ENCODE data around the gene NLRP6.

Gene NLRP6

DNA sequence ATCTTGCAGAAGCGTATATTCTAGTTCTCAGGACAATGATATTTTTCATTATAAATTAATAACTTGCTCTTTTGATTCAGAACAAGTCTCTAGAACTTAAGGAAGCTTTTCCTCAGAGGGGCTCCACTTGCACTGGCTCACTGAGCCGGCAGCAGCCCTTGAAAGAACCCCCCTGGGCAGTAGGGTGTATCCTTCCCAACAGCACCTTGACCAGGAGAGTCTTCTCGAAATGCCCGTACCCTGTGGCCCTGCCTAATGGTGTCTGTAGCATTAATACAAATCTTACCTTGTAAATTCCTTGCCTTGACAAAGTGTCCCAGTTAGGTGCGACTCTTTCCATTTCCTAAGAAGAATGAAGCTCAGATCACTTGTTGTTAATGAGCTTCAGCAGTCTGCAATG, 27.9 kb upstream of the NLRP6 start:
- no peak for DNase-seq

DNA sequence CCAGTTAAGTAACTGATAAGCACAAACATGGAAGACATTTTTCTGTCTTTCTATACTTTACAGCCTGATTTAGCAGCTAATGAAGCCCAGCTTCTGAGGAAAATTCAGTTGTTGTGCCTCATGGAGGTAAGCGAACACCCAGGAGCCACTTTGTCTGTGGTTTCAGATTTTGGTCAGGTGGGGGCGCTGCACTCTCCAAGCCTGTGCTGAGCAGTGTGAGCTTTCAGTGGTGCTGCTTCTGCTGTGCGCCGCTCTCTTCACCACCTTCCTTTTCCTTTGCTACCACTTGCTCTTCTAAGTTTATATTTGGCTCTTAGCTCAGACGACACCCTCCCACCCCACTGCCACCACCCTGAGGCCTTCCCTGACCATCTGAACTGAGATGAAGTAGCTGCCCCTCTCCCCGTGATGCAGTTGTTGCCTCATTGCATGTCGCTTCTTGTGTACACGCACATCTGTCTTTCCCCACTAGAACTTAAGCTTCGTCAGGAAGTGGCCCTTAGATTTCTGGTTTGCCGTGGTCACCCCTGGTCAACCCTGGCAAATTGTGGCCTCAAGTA, 27.4 kb upstream of the NLRP6 start:
- no peak overlapping the region for H3K4me3 Mint-ChIP-seq
- peaks cover 4 to 12% of the 10 kb centered on the region in 2 donors for H3K4me1 Mint-ChIP-seq (ENCODE audit: low read depth in 2 of 2)
- DNase-seq (peak; percentile 76 to 81 (median 78)), ATAC-seq (replicated peaks) (peak; percentile 100)
- H3K27ac Mint-ChIP-seq = peak overlapping the region in 1 of 2 donors; percentile 20
- H3K36me3 Mint-ChIP-seq (ENCODE audit: insufficient read depth) = peaks cover 69% of the 10 kb centered on the region
- no peaks in the 10 kb centered on the region for H3K9me3 Mint-ChIP-seq
- H3K27me3 Mint-ChIP-seq = no peaks in the 10 kb centered on the region

More for the DNA sequence above, 27.9 kb upstream of the NLRP6 start:
- Mint-ChIP-seq H3K4me1 (ENCODE audit: low read depth in 2 of 2) (peaks cover 6 to 12% of the 10 kb centered on the region in 2 donors), H3K4me3 (no peak overlapping the region), H3K36me3 (ENCODE audit: insufficient read depth) (peaks cover 75% of the 10 kb centered on the region), H3K9me3 (no peaks in the 10 kb centered on the region), H3K27ac (no peak overlapping the region), H3K27me3 (no peaks in the 10 kb centered on the region)
- no peak for ATAC-seq (replicated peaks)

DNA sequence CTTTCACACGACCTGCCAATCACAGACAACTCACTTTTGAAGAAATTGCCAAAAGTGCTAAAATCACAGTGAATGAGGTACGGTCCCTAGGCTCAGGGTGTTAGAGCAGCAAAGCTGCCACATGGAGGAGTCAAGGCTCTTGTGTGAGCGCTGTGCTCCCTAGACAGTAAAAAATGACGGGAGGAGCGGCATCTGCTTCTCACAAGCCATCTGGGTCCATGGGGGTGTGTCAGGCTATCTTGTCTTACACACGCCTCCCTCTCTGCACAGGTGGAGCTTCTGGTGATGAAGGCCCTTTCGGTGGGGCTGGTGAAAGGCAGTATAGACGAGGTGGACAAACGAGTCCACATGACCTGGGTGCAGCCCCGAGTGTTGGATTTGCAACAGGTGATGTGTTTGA, 26.7 kb upstream of the NLRP6 start:
- no peak for ATAC-seq (replicated peaks)
- Mint-ChIP-seq H3K27me3 (no peaks in the 10 kb centered on the region), H3K4me1 (ENCODE audit: low read depth in 2 of 2) (peaks cover 4 to 12% of the 10 kb centered on the region in 2 donors), H3K4me3 (no peak overlapping the region), H3K27ac (peak overlapping the region; percentile 11 to 62), H3K36me3 (ENCODE audit: insufficient read depth) (peaks cover 62% of the 10 kb centered on the region), H3K9me3 (no peaks in the 10 kb centered on the region)
- DNase-seq = no peak

DNA sequence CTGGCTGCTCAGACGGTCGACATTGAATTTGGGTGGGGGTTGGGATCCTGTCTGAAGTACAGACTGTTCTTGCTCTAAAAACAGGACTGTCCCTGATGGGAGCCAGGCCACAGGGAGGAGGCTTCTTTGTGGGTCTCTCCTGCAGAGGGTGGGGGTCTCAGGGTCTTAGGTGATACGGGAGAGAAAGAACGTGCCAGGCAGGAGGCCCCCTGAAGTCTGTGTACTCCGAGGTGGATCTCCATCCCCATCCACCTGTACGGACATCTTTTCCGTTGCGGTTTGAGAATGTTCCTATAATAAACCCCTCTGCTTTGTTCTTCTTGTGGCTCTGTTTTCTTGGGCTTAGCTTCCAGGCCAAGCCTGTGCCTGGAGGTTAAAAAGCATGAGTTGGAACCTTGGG, 25.5 kb upstream of the NLRP6 start:
- peaks cover 4 to 12% of the 10 kb centered on the region in 2 donors for H3K4me1 Mint-ChIP-seq (ENCODE audit: low read depth in 2 of 2)
- no peaks in the 10 kb centered on the region for H3K9me3 Mint-ChIP-seq
- no peak overlapping the region for H3K4me3 Mint-ChIP-seq
- peak overlapping the region in 1 of 2 donors; percentile 62 for H3K27ac Mint-ChIP-seq
- H3K36me3 Mint-ChIP-seq (ENCODE audit: insufficient read depth) = peaks cover 51% of the 10 kb centered on the region
- no peaks in the 10 kb centered on the region for H3K27me3 Mint-ChIP-seq
- ATAC-seq (replicated peaks) (no peak), DNase-seq (no peak)

DNA sequence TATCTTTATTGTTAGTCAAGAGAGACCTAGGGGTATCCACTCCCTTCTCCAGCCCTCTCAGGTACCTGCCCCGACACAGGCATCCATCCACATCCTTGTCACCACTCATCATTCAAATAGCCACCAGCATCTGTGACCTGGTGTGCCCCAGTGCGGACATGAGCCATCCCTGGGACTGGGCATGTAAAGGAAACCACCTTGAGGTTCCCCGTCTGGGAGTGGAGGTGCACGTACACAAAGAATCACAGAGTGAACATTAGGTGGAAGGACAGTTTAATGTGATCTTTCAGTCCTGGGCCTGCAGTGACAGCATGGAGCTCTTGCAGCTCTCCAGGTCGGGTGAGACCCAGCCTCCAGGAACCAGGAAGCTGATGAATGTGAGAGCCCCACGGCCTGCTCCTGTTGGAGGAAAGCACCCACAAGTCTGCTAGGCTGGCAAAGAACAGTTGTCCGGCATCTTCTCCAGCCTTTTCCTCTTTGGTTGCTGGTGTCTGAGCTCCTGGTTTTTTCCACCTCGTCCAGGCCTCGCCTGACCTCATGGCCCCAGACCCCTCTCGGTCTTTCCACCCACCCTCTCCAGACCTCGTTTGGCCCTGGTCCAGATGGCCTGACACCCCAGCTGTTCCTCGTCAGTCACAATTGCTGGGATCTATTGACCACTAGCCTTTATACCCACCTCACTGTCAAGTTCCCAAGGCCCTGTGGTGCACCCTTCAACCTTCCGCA, 24.9 kb upstream of the NLRP6 start:
- no peaks in the 10 kb centered on the region for H3K9me3 Mint-ChIP-seq
- H3K27me3 Mint-ChIP-seq = peaks cover 0 to 6% of the 10 kb centered on the region in 2 donors
- H3K4me1 Mint-ChIP-seq (ENCODE audit: low read depth in 2 of 2) = peaks cover 9 to 12% of the 10 kb centered on the region in 2 donors
- H3K27ac Mint-ChIP-seq = peak overlapping the region in 1 of 2 donors; percentile 54
- ATAC-seq (replicated peaks) (no peak), DNase-seq (no peak)
- H3K4me3 Mint-ChIP-seq = no peak overlapping the region
- H3K36me3 Mint-ChIP-seq (ENCODE audit: insufficient read depth) = peaks cover 44% of the 10 kb centered on the region

DNA sequence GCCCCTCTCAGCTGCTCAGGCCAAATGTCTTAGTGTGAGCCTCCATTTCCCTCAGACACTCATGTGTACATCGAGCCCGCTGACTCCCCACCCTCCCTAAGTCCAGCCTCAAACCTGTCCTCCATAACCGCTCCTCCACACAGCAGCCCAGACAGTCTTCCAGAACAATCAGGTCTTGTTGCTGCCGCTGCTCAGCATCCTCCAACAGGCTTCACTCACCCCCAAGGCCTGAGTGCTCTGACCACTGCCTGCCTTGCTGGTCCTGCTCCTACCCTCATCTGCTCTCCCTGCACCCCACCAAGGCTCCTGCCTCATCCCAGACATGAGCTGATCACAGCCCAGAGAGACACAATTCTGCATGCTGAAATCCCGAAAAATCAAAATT, 24.3 kb upstream of the NLRP6 start:
- peaks cover 9 to 12% of the 10 kb centered on the region in 2 donors for H3K4me1 Mint-ChIP-seq (ENCODE audit: low read depth in 2 of 2)
- no peak overlapping the region for H3K27ac Mint-ChIP-seq
- no peak for DNase-seq
- no peak for ATAC-seq (replicated peaks)
- H3K36me3 Mint-ChIP-seq (ENCODE audit: insufficient read depth) = peaks cover 39% of the 10 kb centered on the region
- H3K4me3 Mint-ChIP-seq = no peak overlapping the region
- peaks cover 0 to 11% of the 10 kb centered on the region in 2 donors for H3K27me3 Mint-ChIP-seq
- no peaks in the 10 kb centered on the region for H3K9me3 Mint-ChIP-seq

DNA sequence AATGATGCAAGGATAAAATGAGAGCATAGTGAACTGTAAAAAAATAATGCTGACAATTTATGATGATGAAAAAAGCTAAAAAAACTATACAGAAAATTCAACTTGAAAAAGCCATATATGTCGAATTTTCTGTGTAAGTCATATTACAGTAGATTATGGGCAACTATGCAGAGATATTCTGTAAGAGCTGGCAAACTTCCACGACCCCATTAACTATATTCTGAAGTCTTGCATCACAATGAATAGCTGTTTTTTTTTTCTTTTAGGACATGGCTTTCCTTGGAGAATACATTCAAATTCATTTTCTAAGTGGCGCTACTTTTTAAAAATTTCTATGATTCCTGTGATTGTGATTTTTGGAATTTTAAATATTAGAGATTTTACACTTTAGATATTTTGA, 23.0 kb upstream of the NLRP6 start:
- Mint-ChIP-seq H3K27ac (no peak overlapping the region), H3K9me3 (no peaks in the 10 kb centered on the region), H3K4me3 (no peak overlapping the region), H3K27me3 (peaks cover 10 to 24% of the 10 kb centered on the region in 2 donors), H3K36me3 (ENCODE audit: insufficient read depth) (peaks cover 30% of the 10 kb centered on the region), H3K4me1 (ENCODE audit: low read depth in 2 of 2) (peaks cover 8 to 9% of the 10 kb centered on the region in 2 donors)
- DNase-seq (no peak), ATAC-seq (replicated peaks) (no peak)

DNA sequence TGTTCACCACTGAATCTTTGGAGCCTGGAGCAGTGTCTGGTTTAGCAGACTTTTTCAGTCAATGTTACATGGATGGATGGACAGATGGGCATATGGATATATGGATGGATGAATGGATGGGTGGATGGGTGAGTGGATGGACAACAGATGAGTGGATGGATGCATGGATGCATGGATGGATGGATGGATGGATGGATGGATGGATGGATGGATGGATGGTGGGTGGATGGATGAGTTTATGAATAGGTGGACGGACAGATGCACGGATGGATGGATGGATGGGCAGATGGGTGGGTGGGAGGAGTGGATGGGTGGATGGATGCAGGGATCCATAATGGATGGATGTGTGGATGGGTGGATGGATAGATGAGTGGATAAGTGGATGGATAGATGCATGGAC, 22.4 kb upstream of the NLRP6 start:
- H3K4me3 Mint-ChIP-seq = no peak overlapping the region
- H3K36me3 Mint-ChIP-seq (ENCODE audit: insufficient read depth) = peaks cover 24% of the 10 kb centered on the region
- peaks cover 7 to 8% of the 10 kb centered on the region in 2 donors for H3K4me1 Mint-ChIP-seq (ENCODE audit: low read depth in 2 of 2)
- peaks cover 10 to 25% of the 10 kb centered on the region in 2 donors for H3K27me3 Mint-ChIP-seq
- ATAC-seq (replicated peaks) (no peak), DNase-seq (no peak)
- H3K27ac Mint-ChIP-seq = no peak overlapping the region
- no peaks in the 10 kb centered on the region for H3K9me3 Mint-ChIP-seq

DNA sequence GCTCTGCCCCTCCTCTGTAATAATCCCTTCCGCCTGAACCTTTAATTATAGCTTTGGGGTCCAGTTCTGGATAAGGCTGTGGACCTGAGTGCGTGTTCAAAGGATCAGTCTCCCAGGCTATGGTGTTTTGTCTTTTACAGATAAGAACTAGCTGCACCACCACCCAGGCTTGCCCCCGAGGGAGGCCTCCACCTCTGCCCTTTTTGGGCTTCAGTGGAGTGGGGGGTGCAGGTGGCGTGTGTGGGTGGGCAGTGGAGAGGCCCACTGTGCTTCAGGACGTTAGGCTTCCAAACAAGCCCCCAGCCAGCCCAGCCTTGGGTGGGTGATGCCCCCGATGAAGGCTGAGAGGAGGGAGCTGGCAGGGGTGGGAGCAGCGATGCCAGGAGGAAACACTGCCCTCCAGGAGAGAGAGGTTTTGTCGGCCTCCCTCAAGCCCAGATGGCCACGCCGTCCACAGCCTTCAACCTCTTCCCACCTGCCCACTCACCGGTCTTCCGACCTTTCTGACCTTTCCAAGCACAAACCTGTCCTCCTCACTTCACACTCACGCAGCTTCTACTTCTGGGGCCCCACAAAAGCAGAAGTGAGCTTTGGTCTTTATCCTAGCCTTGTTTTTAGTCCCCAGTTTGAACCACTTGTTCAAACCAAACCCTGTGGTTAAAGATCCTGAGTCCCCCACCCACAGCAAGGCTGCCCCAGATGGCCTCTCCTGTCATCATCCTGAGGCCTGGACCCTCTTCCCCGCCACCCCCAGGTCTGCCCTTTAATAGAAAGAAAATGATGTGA, 21.1 kb upstream of the NLRP6 start:
- ATAC-seq (replicated peaks) (no peak), DNase-seq (no peak)
- Mint-ChIP-seq H3K4me3 (no peak overlapping the region), H3K4me1 (ENCODE audit: low read depth in 2 of 2) (peaks cover 0 to 5% of the 10 kb centered on the region in 2 donors), H3K27me3 (peaks cover 10 to 25% of the 10 kb centered on the region in 2 donors), H3K27ac (no peak overlapping the region), H3K9me3 (no peaks in the 10 kb centered on the region), H3K36me3 (ENCODE audit: insufficient read depth) (peaks cover 12% of the 10 kb centered on the region)

DNA sequence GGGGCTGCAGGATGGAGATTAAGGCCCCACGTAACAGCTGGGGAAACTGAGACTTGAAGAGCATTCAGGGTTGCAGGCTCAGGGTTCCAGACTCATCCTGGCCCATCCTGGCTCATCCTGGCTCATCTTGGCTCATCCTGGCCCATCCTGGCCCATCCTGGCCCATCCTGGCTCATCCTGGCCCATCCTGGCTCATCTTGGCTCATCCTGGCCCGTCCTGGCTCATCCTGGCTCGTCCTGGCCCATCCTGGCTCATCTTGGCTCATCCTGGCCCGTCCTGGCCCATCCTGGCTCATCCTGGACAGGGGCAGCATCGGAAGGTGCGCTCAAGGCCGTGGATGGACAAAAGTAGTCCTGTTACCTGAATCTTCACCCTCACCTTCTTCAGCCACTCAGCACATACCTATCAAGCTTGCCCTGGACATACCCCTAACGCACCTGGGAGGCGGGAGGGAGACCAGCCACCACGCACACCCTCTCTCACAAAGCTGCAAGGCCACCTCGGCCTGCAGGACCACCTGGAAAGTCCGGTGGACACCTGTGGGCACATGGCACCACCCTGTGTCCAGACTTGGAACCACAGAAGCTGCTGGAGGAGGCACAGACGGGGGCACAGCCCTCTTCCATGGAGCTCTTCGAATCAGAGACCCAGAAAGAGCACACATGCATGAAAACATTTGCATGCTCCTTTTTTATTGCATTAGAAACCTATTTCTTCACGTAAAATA, 20.3 kb upstream of the NLRP6 start:
- no peak overlapping the region for H3K27ac Mint-ChIP-seq
- H3K9me3 Mint-ChIP-seq = no peaks in the 10 kb centered on the region
- DNase-seq (no peak), ATAC-seq (replicated peaks) (no peak)
- H3K36me3 Mint-ChIP-seq (ENCODE audit: insufficient read depth) = peaks cover 6% of the 10 kb centered on the region
- H3K4me3 Mint-ChIP-seq = no peak overlapping the region
- peaks cover 0 to 7% of the 10 kb centered on the region in 2 donors for H3K4me1 Mint-ChIP-seq (ENCODE audit: low read depth in 2 of 2)
- peaks cover 10 to 25% of the 10 kb centered on the region in 2 donors for H3K27me3 Mint-ChIP-seq

DNA sequence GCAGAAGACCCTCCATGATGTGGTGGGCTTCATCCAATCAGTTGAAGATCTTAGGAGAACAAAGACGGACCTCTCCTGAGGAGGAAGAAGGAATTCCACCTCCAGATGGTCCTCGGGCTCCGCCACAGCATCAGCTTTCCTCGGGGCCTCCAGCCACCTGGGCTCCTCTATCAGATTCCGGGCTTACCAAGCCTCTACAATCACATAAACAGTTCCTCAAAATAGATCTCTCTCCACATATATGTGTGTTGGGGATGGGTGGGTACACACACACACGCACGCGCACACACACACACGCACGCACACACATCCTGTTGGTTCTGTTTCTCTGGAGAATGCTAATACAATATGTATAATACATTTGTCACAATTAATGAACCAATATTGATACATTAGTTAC, 18.8 kb upstream of the NLRP6 start:
- H3K4me3 Mint-ChIP-seq = no peak overlapping the region
- peaks cover 10 to 25% of the 10 kb centered on the region in 2 donors for H3K27me3 Mint-ChIP-seq
- H3K36me3 Mint-ChIP-seq (ENCODE audit: insufficient read depth) = no peaks in the 10 kb centered on the region
- H3K9me3 Mint-ChIP-seq = no peaks in the 10 kb centered on the region
- H3K4me1 Mint-ChIP-seq (ENCODE audit: low read depth in 2 of 2) = peaks cover 0 to 7% of the 10 kb centered on the region in 2 donors
- ATAC-seq (replicated peaks) = no peak
- DNase-seq = no peak
- no peak overlapping the region for H3K27ac Mint-ChIP-seq

DNA sequence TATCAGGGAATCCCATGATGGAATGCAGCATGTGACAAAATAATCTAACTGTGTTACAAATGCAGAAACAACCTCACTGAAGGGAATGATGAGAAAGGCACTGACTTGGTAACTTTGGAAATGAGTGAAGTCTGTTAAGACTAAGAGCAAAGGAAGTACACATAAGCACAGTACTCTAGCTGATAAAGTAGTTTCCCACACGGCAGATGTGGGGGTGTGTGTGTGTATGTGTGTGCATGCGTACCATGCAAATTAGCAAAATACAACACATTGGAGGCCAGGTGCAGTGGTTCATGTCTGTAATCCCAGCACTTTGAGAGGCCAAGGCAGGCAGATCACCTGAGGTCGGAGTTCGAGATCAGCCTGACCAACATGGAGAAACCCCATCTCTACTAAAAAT, 16.6 kb upstream of the NLRP6 start:
- H3K9me3 Mint-ChIP-seq = no peaks in the 10 kb centered on the region
- DNase-seq = no peak

More for the DNA sequence above, 16.6 kb upstream of the NLRP6 start:
- Mint-ChIP-seq H3K4me3 (no peak overlapping the region), H3K4me1 (ENCODE audit: low read depth in 2 of 2) (peaks cover 0 to 7% of the 10 kb centered on the region in 2 donors), H3K27ac (no peak overlapping the region), H3K27me3 (peaks cover 10 to 25% of the 10 kb centered on the region in 2 donors), H3K36me3 (ENCODE audit: insufficient read depth) (peaks cover 4% of the 10 kb centered on the region)
- no peak for ATAC-seq (replicated peaks)

Data from effector memory CD8-positive, alpha-beta T cell (primary cell).